NB4 (cell line): ENCODE data around the gene LRRC55.

Source experiments
- DNase-seq: peaks from one replicate; pipeline ENCODE4 v3.0.0; 2010; ENCODE audit warnings: low read depth
- H3K4me3 ChIP-seq: one replicate; pipeline ENCODE4 v1.5.1; 2011; ENCODE audit warnings: mild to moderate bottlenecking, low read depth, low read length, moderate library complexity
- CTCF ChIP-seq: IDR thresholded peaks from one replicate; pipeline ENCODE4 v1.5.1; 2012; ENCODE audit warnings: low read depth, low read length
- MAX ChIP-seq: IDR thresholded peaks from 2 replicates; pipeline ENCODE4 v1.6.1; 2011; ENCODE audit warnings: low read depth, low read length
- MYC ChIP-seq: IDR thresholded peaks from 2 replicates; pipeline ENCODE4 v1.6.1; 2011; ENCODE audit warnings: low read depth, low read length
- POLR2A ChIP-seq: IDR thresholded peaks from 2 replicates; pipeline ENCODE4 v1.6.1; 2011; ENCODE audit warnings: mild to moderate bottlenecking; ENCODE audit not compliant: insufficient read length; ENCODE audit errors: extremely low read depth

LRRC55 gene

GRCh38 chr11:57157624-57158023 lies 24.1 kb upstream of the LRRC55 start:
- no peak for TF ChIP-seq MAX
- no peak for TF ChIP-seq POLR2A
- no peak for TF ChIP-seq MYC
- TF ChIP-seq CTCF, result no peak
- no peak overlapping the region for H3K4me3 ChIP-seq
- no peak for DNase-seq

GRCh38 chr11:57158180-57158579 lies 23.6 kb upstream of the LRRC55 start:
- TF ChIP-seq MAX (no peak), MYC (no peak), CTCF (no peak), POLR2A (no peak)
- DNase-seq, result no peak
- H3K4me3 ChIP-seq, result no peak overlapping the region

- TF ChIP-seq CTCF, result no peak
- no peak for TF ChIP-seq MAX
- no peak for TF ChIP-seq POLR2A
- TF ChIP-seq MYC, result no peak
- no peak for DNase-seq
- no peak overlapping the region for H3K4me3 ChIP-seq
These were observed 23.2 kb upstream of the LRRC55 start for GRCh38 chr11:57158599-57158998.

GRCh38 chr11:57160665-57161064 lies 21.1 kb upstream of the LRRC55 start:
- no peak for DNase-seq
- no peak overlapping the region for H3K4me3 ChIP-seq
- no peak for TF ChIP-seq MYC
- no peak for TF ChIP-seq CTCF
- no peak for TF ChIP-seq POLR2A
- no peak for TF ChIP-seq MAX

GRCh38 chr11:57161351-57161750 lies 20.4 kb upstream of the LRRC55 start:
- no peak overlapping the region for H3K4me3 ChIP-seq
- TF ChIP-seq CTCF (no peak), MYC (no peak)
- no peak for DNase-seq

- H3K4me3 ChIP-seq, result no peak overlapping the region
- TF ChIP-seq CTCF, result no peak
- TF ChIP-seq MYC, result no peak
- TF ChIP-seq MAX, result no peak
- TF ChIP-seq POLR2A, result no peak
- no peak for DNase-seq
These were observed 19.4 kb upstream of the LRRC55 start for GRCh38 chr11:57162179-57162898.
